WTC11 (cell line): ENCODE data around the gene MAP1B.

Experiments
- FOXP1 ChIP-seq: sonication (generic); formaldehyde crosslinking; IDR thresholded peaks from 2 replicates; pipeline ENCODE4 v1.8.0; 2022; ENCODE audit warnings: missing genetic modification reagents, mild to moderate bottlenecking, moderate library complexity, borderline replicate concordance
- TF ChIP-seq, protein P1 (sequence below): sonication (generic); formaldehyde crosslinking; IDR thresholded peaks from 2 replicates; pipeline ENCODE4 v1.8.1; 2022; ENCODE audit warnings: low read depth, mild to moderate bottlenecking, moderate library complexity, missing genetic modification reagents, borderline replicate concordance
- TF ChIP-seq, protein P2 (sequence below): fragments of 200-600 bp; IDR thresholded peaks from 2 replicates; pipeline ENCODE4 v1.8.0; 2022; ENCODE audit warnings: antibody characterized with exemption

DNA sequence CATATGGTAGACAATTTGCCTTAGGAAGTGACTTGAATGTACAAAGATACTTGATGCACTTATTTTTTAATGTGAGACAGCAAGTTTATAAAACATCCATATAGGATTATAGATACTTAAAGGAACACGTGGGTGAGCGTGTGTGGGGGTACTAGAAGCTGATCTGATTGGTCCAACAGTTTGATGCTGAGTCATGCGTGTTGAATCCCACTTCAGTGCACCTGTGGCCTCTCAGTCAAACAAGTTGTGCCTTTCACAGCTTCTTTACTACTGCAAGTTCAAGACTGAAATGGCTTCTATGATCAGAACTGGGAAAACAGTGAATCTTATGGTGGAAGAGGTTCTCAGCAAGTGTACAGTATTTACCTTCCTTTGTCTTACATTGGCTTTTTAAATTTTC is 98.9 kb downstream of the MAP1B start:
- TF ChIP-seq, protein P1, sequence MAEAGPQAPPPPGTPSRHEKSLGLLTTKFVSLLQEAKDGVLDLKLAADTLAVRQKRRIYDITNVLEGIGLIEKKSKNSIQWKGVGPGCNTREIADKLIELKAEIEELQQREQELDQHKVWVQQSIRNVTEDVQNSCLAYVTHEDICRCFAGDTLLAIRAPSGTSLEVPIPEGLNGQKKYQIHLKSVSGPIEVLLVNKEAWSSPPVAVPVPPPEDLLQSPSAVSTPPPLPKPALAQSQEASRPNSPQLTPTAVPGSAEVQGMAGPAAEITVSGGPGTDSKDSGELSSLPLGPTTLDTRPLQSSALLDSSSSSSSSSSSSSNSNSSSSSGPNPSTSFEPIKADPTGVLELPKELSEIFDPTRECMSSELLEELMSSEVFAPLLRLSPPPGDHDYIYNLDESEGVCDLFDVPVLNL (CRISPR knock-in tag): no peak
- TF ChIP-seq, protein P2, sequence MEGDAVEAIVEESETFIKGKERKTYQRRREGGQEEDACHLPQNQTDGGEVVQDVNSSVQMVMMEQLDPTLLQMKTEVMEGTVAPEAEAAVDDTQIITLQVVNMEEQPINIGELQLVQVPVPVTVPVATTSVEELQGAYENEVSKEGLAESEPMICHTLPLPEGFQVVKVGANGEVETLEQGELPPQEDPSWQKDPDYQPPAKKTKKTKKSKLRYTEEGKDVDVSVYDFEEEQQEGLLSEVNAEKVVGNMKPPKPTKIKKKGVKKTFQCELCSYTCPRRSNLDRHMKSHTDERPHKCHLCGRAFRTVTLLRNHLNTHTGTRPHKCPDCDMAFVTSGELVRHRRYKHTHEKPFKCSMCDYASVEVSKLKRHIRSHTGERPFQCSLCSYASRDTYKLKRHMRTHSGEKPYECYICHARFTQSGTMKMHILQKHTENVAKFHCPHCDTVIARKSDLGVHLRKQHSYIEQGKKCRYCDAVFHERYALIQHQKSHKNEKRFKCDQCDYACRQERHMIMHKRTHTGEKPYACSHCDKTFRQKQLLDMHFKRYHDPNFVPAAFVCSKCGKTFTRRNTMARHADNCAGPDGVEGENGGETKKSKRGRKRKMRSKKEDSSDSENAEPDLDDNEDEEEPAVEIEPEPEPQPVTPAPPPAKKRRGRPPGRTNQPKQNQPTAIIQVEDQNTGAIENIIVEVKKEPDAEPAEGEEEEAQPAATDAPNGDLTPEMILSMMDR: no peak
- TF ChIP-seq FOXP1: no peak
